ENCODE data around the gene NR2F1-AS1. TPM values are rescaled to one million over a fixed set of nuclear protein-coding genes. Genes with fewer than 3 reads are reported as not detected.

The NR2F1-AS1 gene
- total RNA-seq, 4 donors from 2014 or later: 0.13 to 0.85 TPM; not detected in 2

GRCh38 chr5:93431250-93431649, 149.8 kb downstream of the NR2F1-AS1 start:
- H3K9me3 ChIP-seq: no peaks in the 10 kb centered on the region
- no peaks in the 10 kb centered on the region for H3K27me3 ChIP-seq
- intact Hi-C loops (cut with DNase I; ENCODE audit: low total_unique reads) (no loop called here), in situ Hi-C loops (cut with MboI; ENCODE audit: low sequenced_read_pairs in 4 of 4) (no loop called here)
- ATAC-seq (no peak), DNase-seq (no peak)
- TF ChIP-seq POLR2A (IDR thresholded peaks at IDR 0.05): no peak
- TF ChIP-seq CTCF (IDR thresholded peaks at IDR 0.05 in 4 of 5, conservative IDR thresholded peaks at IDR 0.05 in 1 of 5): no peak
- H3K27ac ChIP-seq: no peak overlapping the region
- H3K4me3 ChIP-seq: no peak overlapping the region
- no peaks in the 10 kb centered on the region for H3K4me1 ChIP-seq
- H3K36me3 ChIP-seq: no peaks in the 10 kb centered on the region

GRCh38 chr5:93430673-93431199, 150.3 kb downstream of the NR2F1-AS1 start:
- Histone ChIP-seq H3K36me3 (no peaks in the 10 kb centered on the region), H3K27me3 (no peaks in the 10 kb centered on the region), H3K4me1 (no peaks in the 10 kb centered on the region), H3K27ac (no peak overlapping the region), H3K9me3 (no peaks in the 10 kb centered on the region), H3K4me3 (no peak overlapping the region)
- DNase-seq: no peak
- TF ChIP-seq POLR2A (IDR thresholded peaks at IDR 0.05): no peak
- no peak for TF ChIP-seq CTCF (IDR thresholded peaks at IDR 0.05 in 4 of 5, conservative IDR thresholded peaks at IDR 0.05 in 1 of 5)
- in situ Hi-C loops (cut with MboI; ENCODE audit: low sequenced_read_pairs in 4 of 4): no loop called here
- ATAC-seq: no peak
- intact Hi-C loops (cut with DNase I; ENCODE audit: low total_unique reads): no loop called here

- no peak for ATAC-seq
- no peaks in the 10 kb centered on the region for H3K9me3 ChIP-seq
- no peaks in the 10 kb centered on the region for H3K27me3 ChIP-seq
- H3K27ac ChIP-seq: no peak overlapping the region
- no peak overlapping the region for H3K4me3 ChIP-seq
- TF ChIP-seq POLR2A (IDR thresholded peaks at IDR 0.05) (no peak), CTCF (IDR thresholded peaks at IDR 0.05 in 4 of 5, conservative IDR thresholded peaks at IDR 0.05 in 1 of 5) (no peak)
- no peaks in the 10 kb centered on the region for H3K36me3 ChIP-seq
- no peaks in the 10 kb centered on the region for H3K4me1 ChIP-seq
- in situ Hi-C loops (cut with MboI; ENCODE audit: low sequenced_read_pairs in 4 of 4): no loop called here
- no peak for DNase-seq
- intact Hi-C loops (cut with DNase I; ENCODE audit: low total_unique reads): no loop called here
Measured at GRCh38 chr5:93430118-93430517, 150.9 kb downstream of the NR2F1-AS1 start.

DNA sequence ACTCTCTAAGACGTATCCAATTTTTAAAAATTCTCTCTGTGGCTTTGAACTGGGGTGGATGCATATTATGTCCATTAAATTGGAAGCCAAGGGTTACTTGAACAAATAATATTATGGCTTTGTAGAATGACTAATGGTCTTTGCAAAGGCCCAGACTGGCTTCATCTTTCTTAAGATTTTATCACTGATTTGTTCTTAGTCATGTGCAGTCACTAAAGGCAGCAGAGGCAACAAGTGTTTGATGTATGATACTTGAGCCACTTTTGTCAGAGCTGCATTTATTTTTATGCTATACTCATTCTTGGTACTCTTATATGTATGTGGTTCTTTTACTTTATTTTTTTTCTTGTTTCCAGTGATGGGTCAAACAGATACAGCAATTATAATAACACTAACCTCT, 152.2 kb downstream of the NR2F1-AS1 start:
- Histone ChIP-seq H3K4me3 (no peak overlapping the region), H3K4me1 (no peaks in the 10 kb centered on the region), H3K27ac (no peak overlapping the region), H3K9me3 (no peaks in the 10 kb centered on the region), H3K27me3 (no peaks in the 10 kb centered on the region), H3K36me3 (no peaks in the 10 kb centered on the region)
- no peak for TF ChIP-seq CTCF (IDR thresholded peaks at IDR 0.05 in 4 of 5, conservative IDR thresholded peaks at IDR 0.05 in 1 of 5)
- TF ChIP-seq POLR2A (IDR thresholded peaks at IDR 0.05): no peak
- DNase-seq (no peak), ATAC-seq (no peak)
- in situ Hi-C loops (cut with MboI; ENCODE audit: low sequenced_read_pairs in 4 of 4) (no loop called here), intact Hi-C loops (cut with DNase I; ENCODE audit: low total_unique reads) (no loop called here)

DNA sequence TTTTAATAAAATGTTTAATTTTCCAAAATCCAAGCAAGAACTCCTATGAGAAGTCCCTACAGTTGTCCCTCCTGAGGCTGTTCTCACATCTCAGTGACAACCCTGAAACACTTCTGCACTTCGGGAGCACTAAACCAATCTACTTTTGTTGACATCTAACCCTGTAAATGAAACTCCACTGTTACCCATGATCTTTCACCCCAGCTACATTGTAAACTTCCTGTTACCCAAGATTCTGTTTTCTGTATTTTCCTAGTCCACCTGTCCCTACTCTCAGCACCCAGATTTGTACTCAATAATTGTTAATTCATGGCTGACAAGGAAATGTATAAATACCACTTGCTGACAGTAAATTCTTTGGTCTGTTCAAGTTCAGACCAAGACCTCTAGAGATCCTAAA, 153.7 kb downstream of the NR2F1-AS1 start:
- no peak overlapping the region for H3K27ac ChIP-seq
- intact Hi-C loops (cut with DNase I; ENCODE audit: low total_unique reads): no loop called here
- TF ChIP-seq CTCF (IDR thresholded peaks at IDR 0.05 in 4 of 5, conservative IDR thresholded peaks at IDR 0.05 in 1 of 5) (no peak), POLR2A (IDR thresholded peaks at IDR 0.05) (no peak)
- DNase-seq (no peak), ATAC-seq (no peak)
- in situ Hi-C loops (cut with MboI; ENCODE audit: low sequenced_read_pairs in 4 of 4): no loop called here
- no peaks in the 10 kb centered on the region for H3K4me1 ChIP-seq
- no peaks in the 10 kb centered on the region for H3K36me3 ChIP-seq
- no peaks in the 10 kb centered on the region for H3K27me3 ChIP-seq
- no peaks in the 10 kb centered on the region for H3K9me3 ChIP-seq
- H3K4me3 ChIP-seq: no peak overlapping the region

Measured in gastrocnemius medialis (tissue), 4 donors.